GM21576 (cell line): Measurements from ENCODE around the gene SMG1.
"Not testable (repeated sequence)": the region's sequence is repeated elsewhere in the genome, so short reads cannot be mapped to it uniquely, and the experiment has no call there.

Experiments
- ATAC-seq: cut with Tn5 transposase; IDR thresholded peaks from one replicate; pipeline ENCODE4 v1.9.1; 2021; ENCODE audit warnings: mild to moderate bottlenecking, moderate library complexity; ENCODE audit not compliant: unreplicated experiment

SMG1 gene

DNA sequence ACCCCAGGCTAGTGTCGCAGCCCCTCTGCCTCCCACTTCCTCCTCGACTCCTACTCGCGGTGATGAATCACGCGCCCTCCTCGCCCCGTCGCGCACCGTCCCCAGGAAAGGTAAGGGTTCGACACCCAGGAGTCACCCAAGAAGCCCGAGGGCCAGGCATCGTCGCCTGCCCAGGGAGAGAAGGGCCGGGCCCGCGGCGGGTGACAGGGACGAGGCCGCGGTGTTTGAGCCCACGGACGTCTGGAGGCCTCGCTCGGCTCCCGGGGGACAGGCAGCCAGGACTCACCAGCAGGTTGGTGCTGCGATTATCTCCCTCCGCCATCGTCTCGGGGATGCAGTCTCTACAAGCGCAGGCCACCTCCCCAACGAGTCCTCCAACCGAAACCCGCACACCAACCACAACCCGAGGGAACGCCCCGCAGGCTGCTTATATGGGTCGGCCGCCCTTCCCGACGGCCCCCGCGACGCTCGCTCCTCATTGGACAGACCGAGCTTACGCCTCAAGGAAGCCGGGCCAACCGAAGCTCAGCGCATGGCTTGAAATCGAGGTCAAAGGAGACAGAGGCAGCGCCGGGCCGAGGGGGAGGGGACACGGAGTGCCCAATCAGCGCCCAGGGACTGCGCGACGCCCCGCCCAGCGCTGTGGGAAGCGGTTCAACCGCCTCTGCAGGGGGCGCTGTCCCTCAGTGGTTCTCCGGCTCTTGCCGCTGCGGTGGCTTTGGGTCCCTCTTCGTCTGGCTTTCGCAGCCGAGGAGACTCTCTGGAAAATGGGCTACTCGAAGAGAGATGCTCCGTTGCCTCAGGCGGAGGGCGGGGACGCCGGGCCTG is 124.8 kb downstream of the SMG1 start, which contains the start of gene ARL6IP1:
ARL6IP1 (minus strand) TSS at position 405 of the 828 bp plus-strand sequence; CDS start at position 322, 83 bp downstream.
- peak; percentile 92 for ATAC-seq

DNA sequence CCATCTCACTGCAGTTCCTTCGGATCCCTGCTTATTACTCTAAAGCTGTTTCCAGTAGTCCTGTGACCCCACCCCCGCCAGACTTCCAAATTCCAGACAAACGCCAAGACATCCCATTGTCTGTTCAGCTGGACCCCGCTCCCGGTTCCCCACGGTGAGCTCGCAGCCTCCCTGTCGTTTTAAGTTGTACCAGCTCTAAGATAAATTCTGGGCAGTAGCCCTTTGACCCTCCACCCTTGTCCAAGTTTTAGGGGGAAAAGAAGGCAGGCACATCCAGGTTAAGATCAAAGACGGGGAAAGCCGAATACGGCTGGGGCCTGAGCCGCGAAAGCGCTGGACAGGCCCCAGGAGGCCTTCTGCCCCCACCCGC is 125.4 kb downstream of the SMG1 start:
- ATAC-seq = no peak

- ATAC-seq = no peak
Measured at GRCh38 chr16:18800293-18800692, 125.9 kb downstream of the SMG1 start.

- ATAC-seq = no peak
Measured at GRCh38 chr16:18799500-18799899, 126.7 kb downstream of the SMG1 start.

DNA sequence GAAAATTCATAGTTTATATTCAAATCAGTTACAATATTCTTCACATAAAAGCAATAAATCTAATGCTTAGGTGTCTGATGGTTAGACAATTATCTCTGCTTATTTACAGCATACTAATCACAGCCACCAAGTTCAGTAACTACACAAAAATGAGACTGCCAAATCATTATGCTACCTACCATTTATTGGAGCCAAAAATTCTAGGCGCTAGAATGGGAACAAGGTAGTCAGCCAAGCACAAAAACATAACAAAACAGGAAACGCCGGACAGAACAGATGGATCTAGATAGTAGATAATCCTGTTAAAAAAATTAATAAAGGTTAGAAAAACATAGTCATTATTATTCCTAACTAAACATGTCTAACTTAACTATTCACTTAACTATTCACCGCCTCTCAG is 128.5 kb downstream of the SMG1 start:
- ATAC-seq = no peak

DNA sequence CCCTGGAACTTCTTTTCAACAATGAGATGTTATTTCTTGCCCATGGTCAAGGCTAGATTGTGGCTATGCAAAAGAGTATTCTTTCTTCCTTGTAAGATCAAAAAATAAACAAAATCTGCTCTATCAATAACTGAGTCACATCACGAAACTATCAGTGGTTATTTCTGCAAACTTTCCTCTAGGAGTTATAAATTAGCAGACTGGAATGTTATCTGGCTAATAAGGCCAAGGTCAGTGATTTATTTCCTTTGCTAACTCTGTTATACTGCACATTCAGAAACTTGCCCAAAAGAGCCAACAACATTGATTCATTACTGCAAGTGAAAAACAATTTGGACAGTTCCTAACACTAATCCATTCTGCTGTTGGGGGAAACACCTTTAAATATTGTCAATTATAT is 129.8 kb downstream of the SMG1 start:
- ATAC-seq = no peak

DNA sequence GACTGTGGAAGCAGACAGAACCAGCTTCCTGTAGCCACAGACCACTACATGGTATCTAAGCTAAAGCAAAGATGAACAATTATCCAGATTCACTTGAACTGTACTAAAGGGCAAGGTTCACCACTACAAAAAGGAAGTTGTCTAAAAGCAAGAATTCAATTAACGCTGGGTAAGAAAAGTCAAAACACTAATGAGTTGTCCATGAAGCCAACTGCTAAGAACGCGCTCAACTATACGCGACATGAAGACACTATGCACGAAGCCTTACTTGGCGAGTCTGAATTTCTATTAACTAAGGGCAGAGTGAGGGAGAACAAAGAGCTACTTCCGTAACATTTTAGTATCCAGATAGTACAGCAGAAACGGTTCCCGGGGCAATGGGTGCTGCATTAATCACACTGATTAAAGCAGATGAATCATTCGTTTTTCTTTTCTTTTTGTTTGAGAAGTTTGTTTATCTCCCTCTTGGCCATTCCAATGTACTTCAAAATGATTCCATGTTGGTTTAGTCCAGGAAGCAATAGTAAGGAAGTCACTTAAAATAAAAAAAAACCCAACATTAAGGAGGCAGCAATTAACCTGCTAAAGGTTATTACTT is 133.3 kb downstream of the SMG1 start:
- ATAC-seq = no peak

DNA sequence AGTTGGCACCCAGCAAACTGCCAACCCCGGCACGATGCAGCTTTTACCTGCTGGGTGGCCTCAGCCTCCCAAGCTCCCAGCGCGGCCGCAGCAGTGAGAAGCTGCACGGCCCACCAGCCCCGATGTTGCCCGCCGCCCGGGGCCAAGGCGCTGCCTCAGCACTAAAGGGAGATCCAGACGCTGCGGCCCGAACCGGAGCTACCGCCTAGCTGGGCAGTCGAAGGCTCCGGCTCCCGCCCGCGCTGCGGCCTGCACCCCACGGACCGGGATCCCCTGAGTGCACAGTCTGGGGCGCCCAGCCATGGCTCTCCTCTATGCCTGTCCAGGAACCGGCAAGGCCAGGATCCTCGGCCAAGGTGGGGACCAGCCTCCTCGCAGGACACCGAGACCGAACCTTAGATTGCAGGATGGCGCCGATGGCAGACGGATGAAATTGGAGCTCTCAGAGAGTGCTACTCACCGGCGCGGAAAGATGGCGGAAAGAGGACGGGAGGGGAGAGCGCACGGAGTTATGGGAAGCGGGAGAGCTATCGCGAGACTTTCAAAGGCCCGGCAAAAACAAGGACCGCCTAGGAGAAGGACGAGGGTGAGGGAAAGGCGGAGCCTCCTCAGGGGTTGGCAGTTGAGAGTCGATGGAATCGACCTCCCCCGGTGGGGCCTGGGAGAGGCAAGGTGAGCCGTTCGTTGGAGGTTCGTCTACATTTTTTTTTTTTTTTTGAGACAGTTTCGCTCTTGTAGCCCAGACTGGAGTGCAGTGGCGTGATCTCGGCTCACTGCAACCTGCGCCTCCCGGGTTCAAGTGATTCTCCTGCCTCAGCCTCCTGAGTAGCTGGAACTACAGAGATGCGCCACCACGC is 136.1 kb downstream of the SMG1 start, which contains the start of gene RPS15A:
RPS15A (minus strand) TSS at position 485 of the 857 bp plus-strand sequence. CDS start 1,221 bp downstream, outside the sequence.
- ATAC-seq = peak; percentile 85

GRCh38 chr16:18789515-18789849 is 136.7 kb downstream of the SMG1 start:
- no peak for ATAC-seq

- no peak for ATAC-seq
Measured at GRCh38 chr16:18788828-18789514, 137.2 kb downstream of the SMG1 start.

GRCh38 chr16:18784917-18785623 is 141.1 kb downstream of the SMG1 start:
- ATAC-seq = no peak

DNA sequence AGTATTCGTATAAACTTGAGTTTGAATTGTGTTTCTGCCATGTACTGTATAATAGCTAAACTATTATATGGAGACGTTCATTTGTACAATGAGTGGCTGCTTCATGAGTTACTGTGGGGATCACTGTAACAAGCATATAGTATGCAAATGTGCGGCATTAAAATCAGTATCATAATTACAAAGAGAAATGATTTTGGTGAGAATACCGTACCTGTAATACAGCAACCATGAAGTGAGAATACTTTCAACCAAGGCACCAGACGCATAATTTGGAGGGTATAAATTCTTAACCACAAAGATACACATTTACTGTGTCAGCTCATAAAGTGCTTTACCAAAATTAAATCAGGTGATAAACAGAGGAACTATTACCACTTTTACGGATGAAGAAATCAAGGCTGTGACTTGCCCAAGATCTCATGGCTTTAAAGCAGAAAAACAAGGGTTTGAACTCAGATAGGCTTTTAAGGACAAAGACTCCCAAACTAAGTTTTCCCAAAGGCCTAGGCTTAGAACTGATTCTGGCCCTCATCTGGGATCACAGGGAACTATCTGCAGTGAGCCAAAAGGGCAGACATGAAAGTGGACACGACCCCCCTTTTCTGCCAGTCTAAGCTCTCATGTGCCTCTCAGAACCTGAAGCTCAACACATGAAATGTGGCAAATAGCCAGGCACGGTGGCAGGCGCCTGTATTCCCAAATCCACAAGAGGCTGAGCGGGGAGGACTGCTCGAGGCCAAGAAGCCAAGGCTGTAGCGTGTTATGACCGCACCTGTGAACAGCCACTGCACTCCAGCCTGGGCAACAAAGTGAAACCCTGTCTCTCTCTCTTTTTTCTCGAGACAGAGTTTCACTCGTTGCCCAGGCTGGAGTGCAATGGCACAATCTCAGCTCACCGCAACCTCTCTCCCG is 142.5 kb downstream of the SMG1 start:
- ATAC-seq = no peak

GRCh38 chr16:18782697-18783429 is 143.3 kb downstream of the SMG1 start:
- no peak for ATAC-seq

GRCh38 chr16:18781232-18781631 is 145.0 kb downstream of the SMG1 start:
- ATAC-seq = not testable (repeated sequence)

DNA sequence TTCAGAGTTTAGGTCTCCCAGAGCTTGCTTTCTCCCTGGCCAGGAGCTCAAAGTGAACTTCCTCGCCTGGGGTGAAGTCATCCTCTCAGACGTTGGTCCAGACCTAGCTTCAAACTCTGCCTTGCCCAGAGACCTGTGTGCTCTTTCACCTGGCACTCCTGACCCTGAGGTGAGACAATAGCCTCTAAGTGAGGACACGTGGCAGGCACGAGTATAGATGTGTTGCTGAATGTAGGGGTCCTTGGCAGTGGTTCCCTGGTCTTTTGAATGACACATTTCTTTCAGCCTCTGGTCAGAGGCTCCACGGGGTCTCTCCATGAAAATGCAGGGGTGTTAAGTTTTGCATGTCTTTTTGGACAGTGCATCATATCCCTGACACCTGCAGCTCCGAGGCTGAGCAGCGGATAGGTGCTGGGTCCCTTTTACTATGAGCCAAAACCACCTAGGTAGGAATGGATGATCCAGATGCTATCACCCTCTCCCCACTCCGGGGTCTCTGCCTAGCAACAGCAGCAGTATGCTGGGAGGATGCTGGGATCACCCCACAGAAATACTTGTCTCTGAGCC is 145.7 kb downstream of the SMG1 start:
- ATAC-seq = not testable (repeated sequence)

DNA sequence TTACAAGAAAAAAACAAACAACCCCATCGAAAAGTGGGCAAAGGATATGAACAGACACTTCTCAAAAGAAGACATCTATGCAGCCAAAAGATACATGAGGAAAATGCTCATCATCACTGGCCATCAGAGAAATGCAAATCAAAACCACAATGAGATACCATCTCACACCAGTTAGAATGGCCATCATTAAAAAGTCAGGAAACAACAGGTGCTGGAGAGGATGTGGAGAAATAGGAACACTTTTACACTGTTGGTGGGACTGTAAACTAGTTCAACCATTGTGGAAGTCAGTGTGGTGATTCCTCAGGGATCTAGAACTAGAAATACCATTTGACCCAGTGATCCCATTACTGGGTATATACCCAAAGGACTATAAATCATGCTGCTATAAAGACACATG is 148.5 kb downstream of the SMG1 start:
- ATAC-seq = not testable (repeated sequence)

DNA sequence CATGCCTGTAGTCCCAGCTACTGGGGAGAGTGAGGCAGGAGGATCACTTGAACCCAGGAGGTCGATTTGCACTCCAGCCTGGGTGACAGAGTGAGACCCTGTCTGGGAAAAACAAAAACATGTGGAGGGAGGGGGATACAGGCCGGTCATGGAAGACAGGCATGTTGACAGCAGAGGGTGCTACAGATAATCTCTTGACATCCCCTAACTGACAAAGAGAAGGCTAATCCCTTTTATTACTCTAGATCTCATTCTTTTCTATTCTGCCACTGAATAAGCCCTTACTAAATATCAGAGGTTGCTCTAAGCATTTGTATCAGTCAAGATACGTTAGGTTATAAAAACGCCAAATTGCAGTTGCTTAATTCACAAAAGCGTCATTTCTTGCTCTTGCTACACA is 149.9 kb downstream of the SMG1 start:
- ATAC-seq = not testable (repeated sequence)

GRCh38 chr16:18774651-18775050 is 151.6 kb downstream of the SMG1 start:
- ATAC-seq = not testable (repeated sequence)
